HG02571 (cell line): ENCODE results near the gene FGF19.

Experiments used
- ATAC-seq: cut with Tn5 transposase; IDR thresholded peaks from one replicate; pipeline ENCODE4 v1.9.1; 2021; ENCODE audit warnings: mild to moderate bottlenecking, moderate library complexity; ENCODE audit not compliant: unreplicated experiment

The FGF19 gene

DNA sequence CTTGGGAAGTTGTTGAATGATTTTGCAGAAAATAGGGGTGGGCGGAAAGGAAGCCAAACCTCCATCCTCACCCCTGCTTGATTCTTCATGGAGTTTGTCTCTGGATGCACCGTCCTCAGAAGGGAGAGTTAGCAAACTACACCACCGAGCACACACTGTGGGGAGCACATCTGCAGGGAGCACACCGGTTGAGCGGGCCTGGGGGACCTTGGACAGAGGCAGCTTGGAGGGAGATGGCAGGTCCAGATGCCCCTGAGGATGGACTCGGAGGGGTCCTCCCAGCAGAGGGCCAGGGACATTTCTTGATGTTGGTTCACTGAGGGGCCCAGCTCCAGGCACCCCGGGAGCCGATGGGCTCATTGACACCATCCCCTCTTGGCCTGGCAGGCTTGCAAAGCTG is 15.1 kb upstream of the FGF19 start:
- ATAC-seq = no peak

DNA sequence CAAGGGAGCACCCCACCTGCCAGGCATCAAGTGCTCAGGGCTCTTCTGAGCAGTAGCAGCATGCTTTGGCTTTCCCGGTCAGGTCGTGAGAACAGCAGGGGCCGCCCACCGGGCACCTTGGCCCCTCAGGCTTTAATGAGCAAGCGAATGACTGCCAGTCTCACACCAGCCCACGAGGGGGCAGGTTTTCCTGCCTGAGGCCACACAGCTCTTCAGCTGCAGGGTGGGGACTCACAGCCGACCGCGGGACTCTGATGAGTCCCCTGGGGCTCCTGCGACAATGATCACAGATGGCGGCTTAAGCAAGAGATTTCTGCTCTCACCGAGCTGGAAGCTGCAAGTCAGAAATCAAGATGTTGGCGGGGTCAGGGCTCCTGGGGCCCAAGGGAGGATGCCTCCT is 14.3 kb upstream of the FGF19 start:
- no peak for ATAC-seq

DNA sequence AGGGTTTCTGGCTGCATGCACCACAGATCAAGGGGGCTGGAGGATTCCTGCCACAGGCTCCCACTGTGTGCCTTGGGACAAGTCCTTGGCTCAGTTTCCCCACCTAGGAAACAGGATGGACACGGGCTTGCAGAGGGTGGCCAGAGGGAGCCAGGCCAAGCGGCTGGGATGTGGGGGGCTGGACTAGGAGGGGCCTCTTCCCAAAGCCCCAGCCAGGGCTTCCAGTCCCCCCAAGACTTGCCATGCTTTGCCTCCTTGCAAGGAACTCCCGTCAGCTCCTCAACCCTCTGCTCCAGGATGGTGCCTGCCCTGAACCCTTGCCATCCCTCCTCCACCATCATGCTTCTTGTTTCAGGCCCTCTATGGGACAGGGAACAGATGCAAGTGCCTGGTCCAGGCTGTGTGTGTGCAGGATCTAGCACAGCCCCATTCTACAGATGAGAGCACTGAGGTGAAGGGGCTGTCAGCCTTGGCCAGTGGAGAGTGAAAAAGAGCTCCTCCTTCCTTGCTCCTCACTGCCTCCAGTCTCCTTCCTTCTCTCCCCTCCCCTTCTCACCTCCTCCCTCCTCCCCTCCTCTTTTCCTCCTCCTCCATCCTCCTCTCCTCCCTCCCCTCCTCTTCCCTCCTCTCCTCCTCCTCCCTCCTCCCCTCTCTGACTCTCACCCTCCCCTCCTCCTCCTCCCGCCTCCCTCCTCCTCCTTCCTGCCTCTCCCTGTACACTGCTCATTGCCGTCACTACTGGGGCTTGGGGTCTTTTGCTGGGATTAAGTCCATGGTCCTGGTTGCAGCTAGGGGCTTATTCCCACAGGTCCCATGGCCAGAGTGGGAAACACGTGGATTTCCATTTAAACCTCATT is 13.3 kb upstream of the FGF19 start:
- no peak for ATAC-seq

DNA sequence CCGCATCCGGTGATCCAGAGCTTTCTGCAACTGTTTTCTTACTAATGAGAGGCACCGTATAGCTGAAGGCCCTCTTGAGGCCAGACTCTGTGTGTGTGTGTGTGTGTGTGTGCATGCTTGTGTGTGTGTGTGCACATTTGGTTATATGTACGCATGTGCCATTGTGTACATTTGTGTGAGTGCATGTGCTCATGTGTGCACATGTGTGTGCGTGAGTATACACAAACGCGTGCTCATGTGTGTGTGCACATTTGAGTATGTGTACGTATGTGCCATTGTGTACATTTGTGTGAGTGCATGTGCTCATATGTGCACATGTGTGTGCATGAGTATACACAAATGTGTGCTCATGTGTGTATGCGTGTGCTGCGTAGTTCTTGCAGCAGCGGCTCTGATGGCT is 12.3 kb upstream of the FGF19 start:
- no peak for ATAC-seq

DNA sequence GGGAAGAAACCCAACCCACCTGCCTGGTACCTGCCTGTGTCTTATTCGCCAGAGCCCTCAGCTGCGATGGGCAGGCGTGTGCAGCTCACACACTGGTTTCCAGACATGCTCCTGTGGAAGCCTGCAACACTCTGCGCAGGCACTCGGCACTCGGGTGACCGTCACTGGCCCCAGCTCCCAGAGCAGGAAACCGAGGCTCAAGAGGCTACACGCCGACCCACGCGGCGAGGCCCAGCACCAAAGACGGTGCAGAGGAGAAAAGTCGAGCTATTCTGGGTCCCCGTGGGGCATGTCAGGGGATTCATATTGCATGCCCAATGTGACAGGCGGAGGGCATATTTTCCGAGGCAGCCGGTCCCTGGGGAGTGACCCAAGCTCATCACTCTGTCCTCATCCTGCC is 11.6 kb upstream of the FGF19 start:
- ATAC-seq = no peak

DNA sequence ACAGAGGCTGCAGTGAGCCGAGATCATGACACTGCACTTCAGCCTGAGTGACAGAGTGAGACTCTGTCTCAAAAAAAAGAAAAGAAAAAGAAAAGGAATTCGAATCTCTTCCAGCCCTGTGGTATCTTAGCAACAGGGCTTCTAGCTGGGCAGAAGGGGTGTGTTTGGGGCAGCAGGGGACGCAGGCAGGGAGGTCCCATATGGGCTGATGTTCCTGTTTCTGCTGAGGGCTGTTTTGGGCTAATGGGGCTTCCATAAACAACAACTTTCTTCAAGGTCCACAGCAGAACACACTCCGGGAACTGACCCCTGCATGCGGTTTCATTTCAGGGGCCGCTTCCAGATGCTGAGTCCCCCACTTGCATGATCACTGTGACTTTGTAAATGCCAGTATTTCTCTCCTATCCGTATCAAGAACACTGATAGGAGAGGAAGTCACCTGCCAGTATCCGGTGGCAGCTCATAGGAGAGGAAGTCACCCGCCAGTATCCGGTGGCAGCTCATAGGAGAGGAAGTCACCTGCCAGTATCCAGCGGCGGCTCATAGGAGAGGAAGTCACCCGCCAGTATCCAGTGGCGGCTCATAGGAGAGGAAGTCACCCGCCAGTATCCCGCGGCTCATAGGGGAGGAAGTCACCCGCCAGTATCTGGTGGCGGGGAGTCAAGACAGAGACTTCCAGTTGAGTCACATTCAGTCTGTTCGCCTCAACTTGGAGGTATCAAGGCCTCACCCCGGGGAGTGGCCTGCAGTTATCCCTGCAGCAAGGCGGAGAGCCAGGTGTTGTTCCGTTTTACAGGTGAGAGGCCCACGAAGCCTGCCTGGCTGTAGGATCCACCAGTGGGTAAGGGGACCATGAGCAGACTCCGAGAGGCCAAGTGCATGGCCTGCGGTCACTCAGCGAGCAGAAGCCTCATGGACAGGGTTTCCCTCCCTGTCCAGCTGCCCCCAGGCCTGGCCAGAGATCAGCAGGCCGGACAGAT is 8.3 kb upstream of the FGF19 start:
- no peak for ATAC-seq

DNA sequence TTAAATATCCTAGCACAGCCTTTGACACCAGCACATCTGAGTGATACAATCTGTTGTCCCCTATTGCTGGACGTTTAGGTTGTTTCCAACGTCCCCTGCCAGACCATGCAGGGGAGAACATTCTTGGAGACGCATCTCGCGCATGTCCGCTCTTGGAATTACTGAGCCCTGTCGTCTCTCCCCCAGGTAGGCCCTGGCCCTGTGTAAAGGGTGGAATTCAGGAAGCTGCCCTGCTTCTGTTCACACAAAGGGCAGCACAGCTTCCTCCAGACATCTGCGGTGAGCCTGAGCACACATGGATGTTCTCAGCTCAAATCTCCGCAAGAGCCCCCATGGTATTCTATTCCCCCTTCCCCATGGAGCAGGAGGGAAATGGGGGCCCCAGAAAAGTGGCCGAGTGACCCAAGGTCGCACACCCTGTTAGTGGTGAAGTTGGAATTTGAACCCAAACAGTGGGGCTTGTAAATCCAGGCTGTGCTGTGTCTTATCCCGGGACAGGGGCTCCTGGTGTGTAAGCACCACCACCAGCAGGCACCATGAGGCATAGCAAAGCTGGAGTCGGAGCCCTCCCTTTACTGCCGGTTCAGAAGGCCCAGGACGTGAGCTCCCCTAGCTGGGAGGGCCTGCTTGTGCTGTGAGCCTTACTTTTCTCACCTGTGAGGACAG is 5.0 kb upstream of the FGF19 start:
- no peak for ATAC-seq

DNA sequence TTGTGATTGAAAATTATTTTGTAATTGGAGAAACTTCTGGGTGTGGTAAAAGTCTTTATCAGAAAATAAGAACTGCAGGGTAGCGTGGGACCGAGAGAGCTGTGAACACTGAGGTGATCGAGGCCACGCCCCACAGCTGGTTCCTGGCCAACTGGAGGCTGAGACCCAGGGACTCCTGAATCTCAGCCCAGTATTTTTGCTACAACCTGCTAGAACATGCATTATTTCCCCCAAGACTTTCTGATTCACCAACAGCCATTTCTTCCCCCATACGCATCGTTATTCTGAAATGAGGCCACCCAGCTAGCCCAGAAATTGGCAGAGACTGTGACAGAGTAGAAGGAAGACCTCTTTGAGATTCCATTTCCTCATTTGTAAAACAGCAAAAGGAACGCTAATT is 3.4 kb upstream of the FGF19 start:
- no peak for ATAC-seq

DNA sequence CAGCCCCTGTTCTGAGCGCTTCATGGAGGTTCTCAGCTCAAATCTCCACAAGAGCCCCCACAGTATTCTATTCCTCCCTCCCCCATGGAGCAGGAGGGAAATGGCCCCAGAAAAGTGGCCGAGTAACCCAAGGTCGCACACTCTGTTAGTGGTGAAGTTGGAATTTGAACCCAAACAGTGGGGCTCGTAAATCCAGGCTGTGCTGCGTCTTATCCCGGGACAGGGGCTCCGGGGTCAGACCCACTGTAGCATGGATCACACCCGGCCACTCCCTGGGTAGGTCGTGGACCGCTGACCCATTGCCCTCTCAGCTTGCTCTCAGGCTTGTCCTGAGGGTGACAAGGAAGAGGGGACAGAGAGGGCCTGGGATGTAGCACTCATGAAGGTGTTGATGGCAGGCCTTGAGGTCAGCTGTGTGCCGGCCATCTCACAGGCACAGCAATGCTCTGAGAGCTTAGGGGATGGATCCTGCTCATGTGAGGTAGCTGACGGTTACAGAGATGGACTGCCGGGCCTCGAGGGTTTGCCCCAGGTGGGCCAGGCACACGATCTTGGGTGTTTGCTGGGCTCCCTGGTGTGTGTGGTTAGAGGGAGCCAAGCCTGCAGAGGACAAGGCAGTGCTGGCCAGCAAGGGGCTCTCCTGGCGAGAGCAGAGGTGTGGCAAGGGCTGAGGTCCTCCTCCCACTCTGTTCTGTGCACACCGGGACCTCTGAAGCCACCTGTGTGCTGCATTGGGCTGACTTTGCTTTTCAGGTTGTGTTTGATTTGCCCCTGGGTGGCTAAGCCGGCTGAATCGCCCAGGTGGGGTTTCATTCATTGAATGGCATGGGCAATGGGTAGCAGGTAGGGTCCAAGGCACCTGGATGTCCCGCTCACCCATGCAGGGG is 2.3 kb upstream of the FGF19 start:
- ATAC-seq = no peak

DNA sequence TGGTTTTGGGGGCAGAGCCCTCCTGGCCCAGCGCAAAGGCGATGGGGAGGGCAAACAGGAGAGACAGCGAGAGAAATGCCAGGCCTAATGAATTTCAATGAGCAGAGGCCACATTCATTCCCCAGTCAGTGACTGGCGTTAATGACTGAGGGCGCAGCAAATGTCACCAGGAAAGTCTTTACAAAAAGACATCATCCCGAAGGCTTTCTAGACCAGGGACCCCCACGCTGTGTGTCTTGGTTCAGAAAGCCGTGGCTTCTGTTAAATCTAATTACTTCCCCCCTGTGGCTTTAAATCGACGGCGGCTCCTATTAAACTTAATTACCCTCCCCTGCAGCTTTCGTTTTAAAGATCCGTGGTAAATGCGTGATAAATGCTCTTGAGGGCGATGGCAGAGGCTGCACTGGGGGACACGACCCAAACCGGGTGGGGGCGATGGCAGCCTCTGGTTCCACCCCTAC is 1.6 kb upstream of the FGF19 start:
- no peak for ATAC-seq

DNA sequence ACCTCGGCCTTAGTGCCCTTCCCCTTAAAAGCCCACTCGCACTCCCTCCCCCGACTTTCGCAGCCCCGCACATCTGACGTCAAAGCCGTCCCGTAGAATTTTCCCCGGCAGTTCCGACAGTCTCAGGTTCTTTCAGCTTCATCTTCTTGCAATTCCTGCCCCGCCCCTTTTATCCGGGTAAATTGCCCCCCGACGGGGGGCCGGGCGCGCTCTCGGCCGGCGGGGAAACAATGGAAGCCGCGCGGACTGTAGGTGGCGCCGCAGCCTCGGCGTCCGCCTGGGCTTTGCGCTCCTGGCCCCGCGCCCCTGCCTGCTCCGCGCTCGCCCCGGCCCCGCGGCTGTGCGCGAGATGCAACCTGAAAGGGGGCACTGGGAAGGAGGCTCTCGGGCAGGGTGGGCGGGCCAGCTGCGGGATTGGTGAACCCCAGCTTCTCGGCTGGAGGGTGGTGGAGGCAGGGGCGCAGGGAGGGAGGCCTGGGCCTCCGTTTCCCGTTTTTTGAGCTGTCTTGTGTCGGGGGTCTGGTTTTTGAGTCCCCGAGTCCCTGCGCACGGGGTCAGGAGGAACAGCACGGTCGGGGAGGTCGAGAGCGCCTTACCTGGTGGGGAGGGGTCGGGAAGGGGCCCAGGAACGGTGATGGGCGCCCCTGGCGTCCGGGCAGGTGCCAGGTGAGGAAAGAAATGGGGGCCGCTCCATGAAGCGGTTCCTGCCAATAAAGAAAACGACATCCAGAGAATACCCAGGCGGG is 859 bp upstream of the FGF19 start:
- ATAC-seq = no peak

DNA sequence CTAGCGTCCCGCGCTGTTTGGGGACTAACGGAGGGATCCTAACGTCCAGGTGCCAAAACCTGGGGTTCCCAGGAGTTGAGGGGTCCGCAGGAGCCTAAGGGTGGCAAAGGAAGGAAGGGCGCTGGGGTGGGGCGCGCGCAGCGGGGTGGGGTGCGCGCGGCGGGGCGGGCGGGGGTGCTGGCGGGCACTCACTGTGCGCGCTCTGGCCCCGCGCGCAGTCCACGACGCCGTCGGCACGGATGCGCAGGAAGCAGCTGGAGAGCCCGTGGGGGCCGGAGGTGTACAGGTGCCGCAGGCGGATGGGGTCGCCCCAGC is 412 bp downstream of the FGF19 start:
- ATAC-seq = no peak

DNA sequence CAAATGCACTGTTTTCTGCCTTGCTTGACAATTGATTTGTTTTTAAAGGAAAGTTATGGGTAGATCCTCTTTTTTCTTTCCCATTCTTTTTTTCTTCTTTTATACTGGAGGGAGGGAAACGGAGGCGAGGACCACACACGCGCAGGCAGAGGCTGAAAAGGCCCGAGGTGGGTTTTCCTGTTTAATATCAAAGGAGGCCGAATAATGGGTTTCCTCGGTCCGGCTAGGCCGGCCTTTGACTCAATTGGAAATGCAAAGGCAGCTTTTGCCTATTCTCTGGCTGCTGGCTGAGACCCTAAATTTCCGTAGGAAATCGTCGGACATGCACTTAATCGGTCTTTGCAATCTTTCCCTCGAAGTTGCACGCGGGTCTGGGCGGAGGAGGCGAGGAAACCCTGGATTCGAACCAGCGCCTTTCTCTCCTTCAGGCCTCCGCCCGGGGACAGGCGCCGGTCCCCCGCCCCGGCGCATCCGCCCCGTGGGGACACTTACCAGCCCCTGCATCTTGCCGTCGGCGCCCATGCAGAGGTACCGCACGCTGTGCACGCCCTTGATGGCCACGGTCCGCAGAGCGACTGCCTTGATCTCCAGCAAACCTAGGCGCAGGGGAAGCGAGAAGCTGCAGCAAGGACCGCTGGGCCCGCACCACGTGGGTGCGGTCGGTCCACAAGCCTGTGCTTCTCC is 911 bp downstream of the FGF19 start:
- no peak for ATAC-seq

DNA sequence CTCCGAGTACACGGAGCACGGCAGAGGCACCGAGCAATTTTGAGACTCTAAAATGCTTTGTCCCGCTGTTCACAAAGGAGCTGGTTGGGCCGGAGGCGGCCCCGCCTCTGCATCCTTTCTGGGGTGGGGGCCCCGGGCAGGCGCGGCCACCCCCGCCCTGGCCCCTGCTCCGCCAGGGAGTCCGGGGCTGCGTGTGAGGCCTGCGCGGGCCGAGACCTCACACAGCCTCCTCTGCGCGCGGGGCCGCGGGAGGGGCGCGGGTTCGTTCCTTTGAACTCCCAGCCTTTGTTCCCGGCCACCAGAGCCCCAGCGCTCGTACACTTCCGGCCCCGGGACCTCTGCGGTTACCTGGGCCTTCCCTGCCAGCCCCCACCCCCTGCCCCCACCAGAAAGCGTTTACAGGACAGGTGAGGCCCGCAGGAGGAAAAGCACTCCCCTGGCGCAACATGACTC is 1.6 kb downstream of the FGF19 start:
- no peak for ATAC-seq

DNA sequence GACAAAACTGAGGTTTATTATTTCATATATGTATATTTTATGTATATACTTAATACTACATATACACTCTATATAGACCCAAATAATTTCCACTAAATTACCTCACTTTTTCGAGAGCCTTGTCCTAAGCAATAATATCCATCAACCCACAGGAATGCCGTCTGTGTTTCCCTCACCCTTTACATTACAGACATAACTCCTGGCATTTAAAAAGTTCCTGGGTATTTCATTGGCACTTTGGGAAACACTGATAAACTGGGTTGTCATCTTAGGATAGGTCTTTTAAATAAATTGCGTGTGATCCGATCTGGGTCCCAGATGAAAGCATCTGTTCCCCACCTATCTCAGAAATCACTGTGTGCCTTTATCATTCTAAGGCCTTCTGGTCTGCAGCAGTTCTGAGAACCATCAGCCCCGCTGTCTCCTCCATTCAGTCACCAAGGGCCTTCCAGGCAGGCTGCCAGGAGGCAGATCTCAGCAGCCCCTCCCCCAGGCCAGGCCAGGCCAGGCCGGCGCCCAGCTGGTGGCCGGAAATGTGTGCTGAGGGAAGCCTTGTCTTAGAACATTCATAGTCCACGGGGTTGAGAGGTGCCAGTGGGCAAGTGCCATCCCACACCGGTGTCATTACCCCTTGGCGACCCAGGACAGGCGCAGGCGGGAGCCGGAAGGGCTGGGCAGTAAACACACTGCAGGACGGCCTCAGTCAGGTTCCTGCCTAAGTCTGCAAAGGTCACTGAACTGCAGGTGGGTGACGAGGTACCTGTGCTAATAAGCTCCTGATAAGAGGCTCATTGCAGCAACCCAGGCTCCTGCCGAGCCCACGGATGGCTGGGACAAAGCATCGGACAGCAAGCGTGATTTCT is 3.3 kb downstream of the FGF19 start:
- no peak for ATAC-seq

DNA sequence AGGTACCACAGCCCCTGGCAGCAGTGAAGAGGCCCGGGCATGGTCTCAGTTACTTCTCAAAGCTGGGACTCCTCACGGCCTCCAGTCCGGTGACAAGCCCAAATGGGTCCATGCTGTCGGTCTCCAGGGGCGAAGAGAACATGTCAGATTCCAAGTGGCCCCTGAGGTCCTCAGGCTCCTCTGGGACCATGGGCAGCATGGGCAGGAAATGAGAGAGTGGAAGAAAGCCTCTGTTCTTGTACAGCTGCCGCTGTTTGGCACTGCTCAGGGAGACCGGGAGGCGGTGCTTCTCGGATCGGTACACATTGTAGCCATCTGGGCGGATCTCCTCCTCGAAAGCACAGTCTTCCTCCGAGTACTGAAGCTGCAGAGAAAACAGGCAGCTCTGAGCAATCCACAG is 4.6 kb downstream of the FGF19 start:
- ATAC-seq = no peak

DNA sequence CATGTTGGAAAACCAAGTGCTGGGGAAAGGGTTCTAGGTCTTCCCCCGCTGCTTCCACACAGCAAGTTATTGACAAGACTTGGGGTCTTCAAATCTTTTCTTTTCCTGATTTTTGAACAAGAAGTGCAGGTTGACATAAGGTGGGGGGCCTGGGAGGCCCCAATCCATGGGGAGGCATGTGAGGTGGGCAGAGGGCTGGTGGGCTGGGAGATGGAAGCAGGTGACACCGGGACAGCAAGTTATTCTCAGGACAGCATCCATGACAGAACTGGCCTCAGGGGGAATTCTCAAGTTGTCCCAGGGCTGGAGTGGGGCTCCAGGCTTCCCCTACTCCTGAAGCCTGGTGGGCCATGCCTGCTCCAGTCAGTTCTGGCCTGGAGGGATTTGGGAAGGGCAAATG is 5.5 kb downstream of the FGF19 start:
- ATAC-seq = no peak

DNA sequence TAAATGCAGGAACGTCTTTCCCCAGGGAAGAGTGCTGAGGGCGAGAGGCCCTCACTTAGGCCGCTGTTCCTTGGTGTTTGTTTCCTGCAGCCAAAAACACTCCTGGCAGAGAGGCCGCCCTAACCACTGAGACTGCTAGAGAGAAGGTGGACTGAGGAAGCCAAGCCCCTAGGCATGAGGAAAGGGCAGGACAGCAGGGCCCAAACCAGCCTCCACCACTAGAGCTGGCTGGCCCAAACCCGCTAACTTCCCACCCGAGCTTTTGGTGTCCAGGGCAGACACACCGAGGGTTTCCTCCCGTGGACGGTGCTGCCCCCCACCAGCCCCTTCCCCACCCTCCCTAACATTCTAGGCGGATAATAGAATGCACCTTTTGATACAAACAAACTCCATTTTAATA is 6.0 kb downstream of the FGF19 start:
- ATAC-seq = no peak
